HG03108 (cell line): ENCODE results near the gene ZNF687.
A peak's percentile ranks its signal among the peaks of the same experiment; 100 is the strongest.
"Not testable (repeated sequence)": the region's sequence is repeated elsewhere in the genome, so short reads cannot be mapped to it uniquely, and the experiment has no call there.

Experiments used
- ATAC-seq: cut with Tn5 transposase; IDR thresholded peaks from one replicate; pipeline ENCODE4 v1.9.1; 2021; ENCODE audit warnings: moderate library complexity; ENCODE audit not compliant: unreplicated experiment

Gene ZNF687

DNA sequence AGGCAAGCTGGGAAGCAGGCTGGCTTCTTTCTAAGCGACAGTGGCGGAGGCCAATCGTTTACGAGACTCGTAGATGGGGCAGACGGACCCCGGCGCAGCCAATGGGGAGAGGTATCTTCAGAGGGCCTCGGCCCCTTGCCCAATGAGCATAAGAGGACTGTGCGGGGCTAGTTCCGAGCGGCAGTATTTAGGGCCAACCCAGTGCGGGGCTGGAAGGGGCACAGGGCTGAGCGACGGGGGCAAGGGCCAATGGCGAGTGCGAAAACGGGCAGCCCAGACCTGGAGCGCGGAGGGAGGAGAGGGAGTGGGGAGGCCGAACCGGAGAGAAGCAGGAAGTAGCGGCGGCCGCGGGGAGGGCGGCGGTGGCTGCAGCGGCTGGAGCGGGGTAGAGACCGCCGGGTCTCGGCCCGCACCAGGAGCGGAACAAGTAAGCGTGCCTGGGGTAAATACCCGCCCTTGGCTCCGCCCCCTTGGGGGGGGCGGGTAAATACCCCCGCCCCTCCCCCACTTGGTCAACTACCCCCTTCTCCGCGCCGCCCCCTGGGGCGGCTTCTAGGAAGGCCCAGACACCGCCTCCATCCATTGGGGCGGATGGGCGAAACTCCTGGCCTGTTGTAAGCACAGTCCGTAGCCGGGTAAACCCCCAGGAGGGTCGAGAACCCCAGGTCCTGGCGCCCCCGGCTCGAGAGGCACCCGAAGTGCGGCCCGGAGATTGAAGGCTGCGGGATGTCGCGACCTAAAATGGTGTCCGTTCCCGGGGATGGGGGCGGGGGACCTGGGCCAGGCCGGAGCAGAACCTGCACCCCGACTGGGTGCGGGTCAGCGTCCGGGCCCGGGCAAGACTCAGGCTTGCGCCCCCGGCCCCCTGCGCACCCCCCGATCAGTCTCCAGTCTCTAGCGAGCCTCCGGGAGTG, at the start of gene ZNF687:
Gene ZNF687, plus strand, starts transcription at position 331 of the 914 bp plus-strand sequence. CDS start 3,993 bp downstream, outside the sequence.
- ATAC-seq, result peak; percentile 89

GRCh38 chr1:151235235-151235634, 46.9 kb upstream of the ZNF687 start:
- no peak for ATAC-seq

DNA sequence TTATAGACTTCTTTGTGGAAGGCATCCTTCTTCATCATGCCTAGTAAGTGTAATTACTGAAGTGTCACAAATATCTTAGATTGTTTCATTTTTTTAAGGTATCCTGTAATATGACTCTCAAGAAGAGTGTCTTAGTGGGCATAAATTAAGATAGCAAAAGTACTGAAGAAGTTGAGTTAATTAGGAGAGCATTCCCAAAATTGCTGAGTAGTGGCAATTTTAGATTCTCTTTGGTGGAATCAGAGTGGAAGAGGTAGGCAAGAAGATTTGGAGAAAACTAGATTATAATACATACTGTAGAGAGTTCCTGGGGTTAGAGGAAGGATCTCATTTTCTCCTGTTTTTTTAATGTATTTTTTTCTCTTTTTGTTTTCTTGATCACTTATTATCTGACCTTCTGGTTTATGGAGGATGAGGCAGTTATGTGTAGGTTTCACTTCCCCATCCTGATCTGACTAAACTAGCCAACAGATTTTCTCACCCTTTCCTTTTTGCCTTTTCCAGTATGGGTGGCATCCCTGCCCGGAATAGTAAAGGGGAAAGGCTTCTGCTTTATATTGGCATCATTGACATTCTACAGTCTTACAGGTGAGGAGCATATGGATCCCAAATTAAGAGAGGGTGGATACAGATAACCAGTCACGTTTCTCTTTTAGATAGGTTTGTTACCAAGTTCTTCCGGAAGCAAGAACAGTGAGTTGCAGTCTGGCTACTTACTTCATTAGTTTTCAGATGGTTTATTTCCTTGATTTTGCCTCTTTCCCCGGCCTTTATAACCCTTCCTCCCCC, 44.2 kb upstream of the ZNF687 start:
- ATAC-seq, result peak; percentile 52

- ATAC-seq, result no peak
These were observed 43.7 kb upstream of the ZNF687 start for GRCh38 chr1:151238467-151238739.

DNA sequence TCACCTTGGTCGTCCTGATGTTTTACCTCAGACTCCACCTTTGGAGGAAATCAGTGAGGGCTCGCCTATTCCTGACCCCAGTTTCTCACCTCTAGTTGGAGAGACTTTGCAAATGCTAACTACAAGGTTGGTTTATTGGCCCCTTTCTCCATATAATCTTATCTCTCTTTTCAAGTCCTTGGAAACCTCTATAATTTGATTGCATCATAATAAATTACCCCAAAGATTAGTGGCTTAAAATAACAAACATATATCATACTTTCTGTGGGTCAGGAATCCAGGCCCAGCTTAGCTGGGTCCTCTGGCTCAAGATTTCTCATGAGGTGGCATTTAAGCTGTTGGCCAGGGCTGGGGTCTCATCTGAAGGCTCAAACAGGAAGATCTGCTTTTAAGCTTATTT, 39.7 kb upstream of the ZNF687 start:
- ATAC-seq, result no peak

DNA sequence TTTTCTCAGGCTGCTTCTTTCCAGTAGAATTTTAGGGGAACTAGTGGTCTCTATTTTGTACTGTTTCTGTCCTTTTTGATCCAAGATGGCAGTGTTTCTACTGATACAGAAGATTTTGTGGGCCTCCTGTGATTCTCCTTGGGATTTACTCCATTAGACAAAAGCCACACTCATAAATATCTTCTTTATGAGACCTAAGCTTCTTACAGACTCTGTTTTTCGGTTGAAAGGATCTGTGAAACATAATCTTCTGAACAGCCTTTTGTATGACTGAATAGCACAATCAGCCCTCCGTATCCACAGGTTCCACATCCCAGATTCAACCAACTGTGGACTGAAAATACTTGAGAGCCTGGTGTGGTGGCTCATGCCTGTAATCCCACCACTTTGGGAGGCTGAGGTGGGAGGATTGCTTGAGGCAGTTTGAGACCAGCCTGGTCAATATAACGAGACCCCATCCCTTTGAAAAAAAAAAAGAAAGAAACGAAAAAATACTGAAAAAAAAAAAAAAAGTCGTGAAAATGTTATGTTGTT, 38.3 kb upstream of the ZNF687 start:
- no peak for ATAC-seq

DNA sequence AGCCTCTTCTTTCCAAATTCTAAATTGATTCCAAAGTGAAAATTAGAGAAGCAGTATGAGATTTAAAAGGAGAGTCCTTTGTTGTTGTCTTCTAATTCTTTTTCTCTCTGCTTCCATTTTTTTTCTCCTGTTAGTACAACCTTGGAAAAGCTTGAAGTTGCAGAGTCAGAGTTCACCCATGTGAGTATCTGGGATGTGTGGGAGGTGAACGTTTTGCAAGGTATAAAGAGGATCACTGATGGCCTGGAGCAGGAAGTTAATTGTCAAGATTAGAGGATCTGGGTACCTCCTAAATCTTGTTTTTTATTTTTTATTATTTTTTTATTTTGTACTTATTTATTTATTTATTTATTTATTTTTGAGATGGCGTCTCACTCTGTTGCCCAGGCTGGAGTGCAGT, 35.3 kb upstream of the ZNF687 start:
- ATAC-seq, result no peak

- no peak for ATAC-seq
These were observed 30.2 kb upstream of the ZNF687 start for GRCh38 chr1:151251656-151252470.

DNA sequence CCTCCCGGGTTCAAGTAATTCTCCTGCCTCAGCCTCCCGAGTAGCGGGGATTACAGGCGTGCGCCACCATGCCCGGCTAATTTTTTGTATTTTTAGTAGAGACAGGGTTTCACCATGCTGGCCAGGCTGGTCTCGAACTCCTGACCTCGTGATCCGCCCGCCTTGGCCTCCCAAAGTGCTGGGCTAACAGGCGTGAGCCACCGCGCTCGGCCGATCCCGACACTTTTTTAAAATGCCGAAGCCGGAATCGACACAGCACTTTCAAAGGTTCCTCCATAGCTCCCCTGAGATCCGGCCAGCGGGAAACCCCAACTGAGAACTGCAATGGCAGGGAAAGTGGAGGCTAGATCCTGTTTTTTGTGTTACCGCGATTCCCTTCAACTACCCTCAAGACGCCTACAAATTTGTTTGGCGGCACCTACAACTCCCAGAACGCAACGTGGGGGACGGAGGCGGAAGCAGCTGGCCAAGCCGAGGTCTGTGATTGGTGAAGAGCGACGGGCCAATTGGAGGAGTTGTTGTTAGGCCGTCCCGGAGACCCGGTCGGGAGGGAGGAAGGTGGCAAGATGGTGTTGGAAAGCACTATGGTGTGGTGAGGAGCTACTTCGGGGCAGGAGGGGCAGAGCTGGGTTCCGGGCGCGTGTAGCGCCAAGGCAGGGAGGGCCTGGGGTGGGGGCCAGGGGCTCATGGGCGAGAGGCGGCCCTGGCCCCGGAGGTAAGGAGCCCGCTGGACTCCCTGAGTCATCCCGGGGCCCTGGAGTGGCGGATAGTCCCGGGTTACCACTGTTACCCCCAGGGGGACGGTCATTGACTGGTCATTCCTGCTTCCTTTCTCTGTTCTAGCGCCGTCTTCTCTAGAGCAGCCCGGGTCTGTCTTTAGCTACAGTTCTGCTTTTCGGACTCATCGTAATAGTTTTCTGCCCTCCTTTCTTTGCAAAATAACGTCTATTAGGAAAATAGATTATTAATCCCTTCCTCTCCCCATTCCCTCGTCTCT, 27.6 kb upstream of the ZNF687 start, which contains the start of gene PSMD4:
Gene PSMD4, plus strand, starts transcription at position 518 of the 997 bp plus-strand sequence. Its CDS starts 49 bp downstream, at position 567.
- peak; percentile 89 for ATAC-seq

DNA sequence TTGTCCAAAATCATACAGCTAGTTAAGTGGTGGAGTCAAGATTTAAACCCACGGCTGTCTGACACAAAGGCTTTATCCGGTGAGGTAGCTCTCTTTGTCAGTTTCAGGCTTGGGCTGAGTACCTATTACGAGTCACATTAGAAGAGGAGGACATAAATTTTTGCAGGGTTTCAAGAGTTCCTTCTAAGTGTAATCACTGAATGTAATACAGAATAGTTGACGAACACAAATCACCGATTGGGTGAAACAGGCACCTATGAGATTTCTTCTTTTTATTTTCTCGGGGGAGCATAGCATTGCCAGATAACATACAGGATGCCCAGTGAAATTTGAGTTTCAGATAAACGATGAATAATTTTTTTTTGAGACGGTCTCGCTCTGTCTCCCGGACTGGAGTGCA, 26.7 kb upstream of the ZNF687 start:
- ATAC-seq, result no peak

- no peak for ATAC-seq
These were observed 22.7 kb upstream of the ZNF687 start for GRCh38 chr1:151259351-151259750.

DNA sequence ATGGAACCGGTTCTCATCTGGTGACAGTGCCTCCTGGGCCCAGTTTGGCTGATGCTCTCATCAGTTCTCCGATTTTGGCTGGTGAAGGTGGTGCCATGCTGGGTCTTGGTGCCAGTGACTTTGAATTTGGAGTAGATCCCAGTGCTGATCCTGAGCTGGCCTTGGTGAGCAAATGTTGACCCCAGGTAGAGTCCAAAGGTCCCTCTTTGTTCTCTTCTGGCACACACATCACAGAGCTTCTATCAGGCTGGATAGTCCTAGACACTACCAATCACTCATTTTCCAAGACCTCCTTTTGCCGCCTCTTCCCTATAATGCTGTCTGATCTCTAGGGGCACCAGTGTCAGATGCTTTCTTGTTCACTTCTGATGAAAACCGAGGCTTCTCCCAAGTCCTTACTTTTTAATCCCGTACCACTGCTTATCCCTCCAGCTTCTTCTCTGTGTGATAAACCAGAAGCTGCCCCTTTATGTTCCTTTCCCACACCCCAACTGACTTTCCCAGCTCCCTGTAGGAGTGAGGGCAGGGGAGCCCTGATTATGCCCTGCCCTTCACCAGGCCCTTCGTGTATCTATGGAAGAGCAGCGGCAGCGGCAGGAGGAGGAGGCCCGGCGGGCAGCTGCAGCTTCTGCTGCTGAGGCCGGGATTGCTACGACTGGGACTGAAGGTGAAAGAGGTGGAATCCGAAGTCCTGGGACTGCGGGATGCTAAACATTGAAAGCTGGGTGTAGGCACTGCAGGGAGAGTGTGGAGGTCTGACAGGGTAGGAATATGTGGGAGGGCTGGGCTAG, 16.5 kb upstream of the ZNF687 start:
- no peak for ATAC-seq

DNA sequence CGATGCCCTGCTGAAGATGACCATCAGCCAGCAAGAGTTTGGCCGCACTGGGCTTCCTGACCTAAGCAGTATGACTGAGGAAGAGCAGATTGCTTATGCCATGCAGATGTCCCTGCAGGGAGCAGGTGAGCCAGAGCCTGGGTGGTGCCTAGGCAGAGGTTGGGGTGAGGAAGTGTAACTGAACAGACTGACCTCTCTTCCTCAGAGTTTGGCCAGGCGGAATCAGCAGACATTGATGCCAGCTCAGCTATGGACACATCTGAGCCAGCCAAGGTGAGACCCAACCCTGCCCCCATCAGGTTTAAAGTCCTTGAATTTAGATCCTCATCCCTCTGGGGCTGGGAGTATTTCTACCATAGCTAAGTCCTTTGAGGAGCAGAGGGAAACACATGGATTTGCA, 15.8 kb upstream of the ZNF687 start:
- ATAC-seq, result no peak

GRCh38 chr1:151266821-151267220, 15.3 kb upstream of the ZNF687 start:
- no peak for ATAC-seq

DNA sequence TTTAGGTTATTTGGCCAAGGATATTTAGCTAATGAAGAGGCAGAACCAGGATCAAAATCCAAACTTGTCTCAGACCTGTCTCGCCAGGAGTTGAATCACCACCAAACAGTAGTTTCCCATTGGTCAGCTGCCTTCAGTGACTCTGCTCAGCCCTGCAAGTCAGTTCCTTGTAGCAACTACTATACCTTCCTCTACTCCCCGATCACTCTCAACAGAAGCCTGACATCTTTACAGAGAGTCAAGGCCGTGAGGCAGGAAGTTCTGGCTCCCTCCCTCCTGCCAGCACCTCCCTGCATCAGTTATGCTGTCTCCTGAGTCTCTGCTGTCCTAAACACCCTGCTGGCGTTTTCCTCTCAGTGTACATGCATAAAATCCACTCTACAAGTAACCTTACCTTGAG, 14.3 kb upstream of the ZNF687 start:
- ATAC-seq, result no peak

GRCh38 chr1:151273924-151274466, 8.1 kb upstream of the ZNF687 start:
- ATAC-seq, result no peak

GRCh38 chr1:151275341-151275740, 6.8 kb upstream of the ZNF687 start:
- not testable (repeated sequence) for ATAC-seq

- ATAC-seq, result no peak
These were observed 4.8 kb upstream of the ZNF687 start for GRCh38 chr1:151277249-151277648.
